Activated CD4-positive, alpha-beta T cell treated with anti-CD3 and anti-CD28 coated beads for 4 hours (primary cell): ENCODE results near the gene HMX1.

ENCODE experiments used
- DNase-seq, 2 donors: peaks; one replicate each; pipeline ENCODE4 v3.0.0-alpha.2; 2020

Gene HMX1

GRCh38 chr4:8867624-8868320 is 3.9 kb downstream of the HMX1 start:
- DNase-seq: no peak

- no peak for DNase-seq
Measured at GRCh38 chr4:8866828-8867623, 4.6 kb downstream of the HMX1 start.

GRCh38 chr4:8866421-8866820 is 5.2 kb downstream of the HMX1 start:
- DNase-seq: no peak

- DNase-seq: no peak
Measured at GRCh38 chr4:8865681-8866310, 5.8 kb downstream of the HMX1 start.

- no peak for DNase-seq
Measured at GRCh38 chr4:8864912-8865680, 6.5 kb downstream of the HMX1 start.

- DNase-seq: no peak
Measured at GRCh38 chr4:8863686-8864682, 7.7 kb downstream of the HMX1 start.

- no peak for DNase-seq
Measured at GRCh38 chr4:8862800-8863685, 8.6 kb downstream of the HMX1 start.

- no peak for DNase-seq
Measured at GRCh38 chr4:8862334-8862733, 9.3 kb downstream of the HMX1 start.

GRCh38 chr4:8861576-8862295 is 9.9 kb downstream of the HMX1 start:
- DNase-seq: no peak

GRCh38 chr4:8860892-8861575 is 10.6 kb downstream of the HMX1 start:
- DNase-seq: no peak

- no peak for DNase-seq
Measured at GRCh38 chr4:8860096-8860891, 11.3 kb downstream of the HMX1 start.

GRCh38 chr4:8859550-8860095 is 12.0 kb downstream of the HMX1 start:
- no peak for DNase-seq

- DNase-seq: no peak
Measured at GRCh38 chr4:8858701-8859210, 12.9 kb downstream of the HMX1 start.

- no peak for DNase-seq
Measured at GRCh38 chr4:8857766-8858700, 13.6 kb downstream of the HMX1 start.

- no peak for DNase-seq
Measured at GRCh38 chr4:8856835-8857621, 14.6 kb downstream of the HMX1 start.

GRCh38 chr4:8855818-8856245 is 15.8 kb downstream of the HMX1 start:
- DNase-seq: no peak
